Mesenteric fat pad (tissue), 1 donor: Measurements from ENCODE around the gene CAMK2A. TPM values are rescaled to one million over a fixed set of nuclear protein-coding genes. Genes with fewer than 3 reads are reported as not detected.

Experiments
- DNase-seq: peaks from one replicate; pipeline ENCODE4 v3.0.0-alpha.2; 2020; ENCODE audit warnings: low spot score
- total RNA-seq: library from RNA; stranded (reverse); fragmentation: NEBNext Ultra II Directional; extraction: Animal tissue kit (Norgen Biotek cat#: 25700); gene quantifications from one replicate; pipeline ENCODE4 v1.2.1, GENCODE V29; 2021
- donor health status: DM: yes; HTN: yes; CAD: no.

CAMK2A gene
- total RNA-seq, 1 donor from 2014 or later, result not detected

GRCh38 chr5:150173161-150173560, 116.4 kb downstream of the CAMK2A start:
- no peak for DNase-seq

GRCh38 chr5:150172556-150172955, 117.0 kb downstream of the CAMK2A start:
- no peak for DNase-seq

- no peak for DNase-seq
Measured at GRCh38 chr5:150172145-150172544, 117.4 kb downstream of the CAMK2A start.

Other genes starting within 250 kb of the CAMK2A start
- gene CSF1R, start 203.2 kb downstream of the CAMK2A start, total RNA-seq, result 58.6 TPM
- gene PDGFRB, start 133.9 kb downstream of the CAMK2A start, total RNA-seq, result 201 TPM
- 0.35 TPM for gene CDX1, start 123.0 kb downstream of the CAMK2A start, total RNA-seq
- gene SLC6A7, start 99.7 kb downstream of the CAMK2A start, total RNA-seq, result not detected
- 0.58 TPM for gene ARSI, start 13.1 kb upstream of the CAMK2A start, total RNA-seq
- gene TCOF1, start 67.9 kb upstream of the CAMK2A start, total RNA-seq, result 26.1 TPM
- 486 TPM for gene CD74, start 123.1 kb upstream of the CAMK2A start, total RNA-seq
- 1,447 TPM for gene RPS14, start 160.0 kb upstream of the CAMK2A start, total RNA-seq
- gene NDST1, start 218.4 kb upstream of the CAMK2A start, total RNA-seq, result 110 TPM